ENCODE data around the gene PPP1CB. TPM values are rescaled to one million over a fixed set of nuclear protein-coding genes. Genes with fewer than 3 reads are reported as not detected.

Gene PPP1CB
- total RNA-seq, 1 donor = 170 TPM

DNA sequence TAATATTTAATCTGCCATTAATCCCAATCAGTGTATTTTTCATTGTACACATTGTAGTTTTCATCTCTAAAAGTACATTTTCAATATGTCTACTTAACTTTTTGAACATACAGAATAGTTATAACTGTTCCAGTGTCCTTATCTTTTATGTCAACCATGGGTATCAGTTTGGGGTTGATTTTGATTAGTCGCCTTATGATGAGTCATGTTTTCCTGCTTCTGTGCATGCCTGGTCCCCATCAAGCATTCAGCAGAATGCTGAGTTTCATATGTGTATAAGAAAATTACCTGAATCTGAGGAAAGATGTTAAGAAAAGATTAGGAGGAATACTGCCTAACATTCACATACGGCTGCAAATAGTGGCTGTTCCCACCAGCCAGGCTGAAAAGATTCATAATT lies 76.8 kb downstream of the PPP1CB start:
- no peak overlapping the region for H3K27ac ChIP-seq (ENCODE audit: low read depth, low read length)
- no peak overlapping the region for H3K4me2 ChIP-seq (ENCODE audit: insufficient read depth, low read length)
- H2AFZ ChIP-seq (ENCODE audit: low read length) = no peak overlapping the region
- H3K79me2 ChIP-seq (ENCODE audit: insufficient read depth, low read length) = no peaks in the 10 kb centered on the region
- no peaks in the 10 kb centered on the region for H3K27me3 ChIP-seq (ENCODE audit: insufficient read depth, low read length)
- no peaks in the 10 kb centered on the region for H3K9me3 ChIP-seq (ENCODE audit: low read depth, low read length)
- no peaks in the 10 kb centered on the region for H3K36me3 ChIP-seq (ENCODE audit: insufficient read depth, low read length)
- no peak overlapping the region for H3K4me3 ChIP-seq (ENCODE audit: insufficient read depth, low read length)
- no peaks in the 10 kb centered on the region for H4K20me1 ChIP-seq (ENCODE audit: insufficient read depth, low read length)
- no peaks in the 10 kb centered on the region for H3K4me1 ChIP-seq (ENCODE audit: insufficient read depth, low read length)
- TF ChIP-seq, protein P1, sequence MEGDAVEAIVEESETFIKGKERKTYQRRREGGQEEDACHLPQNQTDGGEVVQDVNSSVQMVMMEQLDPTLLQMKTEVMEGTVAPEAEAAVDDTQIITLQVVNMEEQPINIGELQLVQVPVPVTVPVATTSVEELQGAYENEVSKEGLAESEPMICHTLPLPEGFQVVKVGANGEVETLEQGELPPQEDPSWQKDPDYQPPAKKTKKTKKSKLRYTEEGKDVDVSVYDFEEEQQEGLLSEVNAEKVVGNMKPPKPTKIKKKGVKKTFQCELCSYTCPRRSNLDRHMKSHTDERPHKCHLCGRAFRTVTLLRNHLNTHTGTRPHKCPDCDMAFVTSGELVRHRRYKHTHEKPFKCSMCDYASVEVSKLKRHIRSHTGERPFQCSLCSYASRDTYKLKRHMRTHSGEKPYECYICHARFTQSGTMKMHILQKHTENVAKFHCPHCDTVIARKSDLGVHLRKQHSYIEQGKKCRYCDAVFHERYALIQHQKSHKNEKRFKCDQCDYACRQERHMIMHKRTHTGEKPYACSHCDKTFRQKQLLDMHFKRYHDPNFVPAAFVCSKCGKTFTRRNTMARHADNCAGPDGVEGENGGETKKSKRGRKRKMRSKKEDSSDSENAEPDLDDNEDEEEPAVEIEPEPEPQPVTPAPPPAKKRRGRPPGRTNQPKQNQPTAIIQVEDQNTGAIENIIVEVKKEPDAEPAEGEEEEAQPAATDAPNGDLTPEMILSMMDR (IDR thresholded peaks at IDR 0.05; ENCODE audit: extremely low read depth, low read depth, low read length) = no peak
- DNase-seq (ENCODE audit: insufficient read length, low spot score, missing footprints) = no peak

DNA sequence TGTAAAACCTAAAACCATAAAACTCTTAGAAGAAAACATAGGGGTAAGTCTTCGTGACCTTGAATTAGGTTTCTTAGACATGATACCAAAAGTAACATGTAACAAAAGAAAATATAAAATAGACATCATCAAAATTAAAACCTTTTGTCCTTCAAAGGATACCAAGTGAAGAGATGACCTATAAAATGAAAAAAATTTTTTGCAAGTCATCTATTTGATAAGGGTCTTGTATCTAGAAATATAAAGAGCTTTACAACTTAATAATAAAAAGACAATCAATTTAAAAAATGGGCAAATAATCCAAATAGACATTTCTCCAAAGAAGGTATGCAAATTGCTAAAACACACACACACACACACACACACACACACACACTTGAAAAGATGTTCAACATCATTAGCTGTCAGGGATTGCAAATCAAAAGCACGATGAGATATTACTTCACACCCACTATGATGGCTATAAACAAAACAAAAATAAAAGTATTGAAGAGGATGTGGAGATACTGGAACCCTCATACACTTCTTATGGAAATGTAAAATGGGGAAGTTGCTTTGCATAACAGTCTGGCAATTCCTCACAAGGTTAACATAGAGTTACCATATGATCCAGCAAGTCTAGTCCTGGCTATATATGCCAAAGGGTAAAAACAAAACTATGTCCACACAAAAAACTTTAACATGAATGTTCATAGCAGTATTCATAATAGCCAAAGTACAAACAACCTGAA lies 82.3 kb downstream of the PPP1CB start:
- Histone ChIP-seq H3K9me3 (ENCODE audit: low read depth, low read length) (no peaks in the 10 kb centered on the region), H3K79me2 (ENCODE audit: insufficient read depth, low read length) (no peaks in the 10 kb centered on the region), H3K36me3 (ENCODE audit: insufficient read depth, low read length) (no peaks in the 10 kb centered on the region), H4K20me1 (ENCODE audit: insufficient read depth, low read length) (no peaks in the 10 kb centered on the region), H2AFZ (ENCODE audit: low read length) (no peak overlapping the region), H3K27me3 (ENCODE audit: insufficient read depth, low read length) (no peaks in the 10 kb centered on the region), H3K27ac (ENCODE audit: low read depth, low read length) (no peak overlapping the region), H3K4me3 (ENCODE audit: insufficient read depth, low read length) (no peak overlapping the region), H3K4me1 (ENCODE audit: insufficient read depth, low read length) (peaks cover 2% of the 10 kb centered on the region), H3K4me2 (ENCODE audit: insufficient read depth, low read length) (no peak overlapping the region)
- no peak for DNase-seq (ENCODE audit: insufficient read length, low spot score, missing footprints)
- TF ChIP-seq, protein P1 (IDR thresholded peaks at IDR 0.05; ENCODE audit: extremely low read depth, low read depth, low read length) = no peak

DNA sequence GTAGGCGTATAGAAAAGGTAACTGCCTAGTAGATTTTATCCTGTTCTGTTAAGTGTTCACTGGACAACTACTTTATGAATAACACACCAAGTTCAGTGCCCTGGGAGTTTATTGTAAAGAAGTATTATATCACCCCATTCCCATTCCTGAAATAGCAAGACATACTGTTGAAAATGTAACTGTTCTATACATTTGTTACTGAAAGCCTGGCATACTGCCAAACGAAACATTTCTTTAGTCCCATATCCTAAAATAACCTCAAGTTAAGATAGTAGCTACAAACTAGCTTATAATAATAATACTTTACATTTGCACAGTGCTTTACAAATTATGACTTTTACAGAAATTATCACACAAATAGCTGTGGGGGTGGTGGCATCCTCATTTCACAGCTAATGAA lies 84.2 kb downstream of the PPP1CB start:
- H3K4me2 ChIP-seq (ENCODE audit: insufficient read depth, low read length) = no peak overlapping the region
- H3K27ac ChIP-seq (ENCODE audit: low read depth, low read length) = no peak overlapping the region
- peaks cover 2% of the 10 kb centered on the region for H3K4me1 ChIP-seq (ENCODE audit: insufficient read depth, low read length)
- no peaks in the 10 kb centered on the region for H3K79me2 ChIP-seq (ENCODE audit: insufficient read depth, low read length)
- H2AFZ ChIP-seq (ENCODE audit: low read length) = no peak overlapping the region
- H3K4me3 ChIP-seq (ENCODE audit: insufficient read depth, low read length) = no peak overlapping the region
- no peak for DNase-seq (ENCODE audit: insufficient read length, low spot score, missing footprints)
- H4K20me1 ChIP-seq (ENCODE audit: insufficient read depth, low read length) = no peaks in the 10 kb centered on the region
- TF ChIP-seq, protein P1 (IDR thresholded peaks at IDR 0.05; ENCODE audit: extremely low read depth, low read depth, low read length) = no peak
- H3K27me3 ChIP-seq (ENCODE audit: insufficient read depth, low read length) = no peaks in the 10 kb centered on the region
- no peaks in the 10 kb centered on the region for H3K36me3 ChIP-seq (ENCODE audit: insufficient read depth, low read length)
- no peaks in the 10 kb centered on the region for H3K9me3 ChIP-seq (ENCODE audit: low read depth, low read length)

DNA sequence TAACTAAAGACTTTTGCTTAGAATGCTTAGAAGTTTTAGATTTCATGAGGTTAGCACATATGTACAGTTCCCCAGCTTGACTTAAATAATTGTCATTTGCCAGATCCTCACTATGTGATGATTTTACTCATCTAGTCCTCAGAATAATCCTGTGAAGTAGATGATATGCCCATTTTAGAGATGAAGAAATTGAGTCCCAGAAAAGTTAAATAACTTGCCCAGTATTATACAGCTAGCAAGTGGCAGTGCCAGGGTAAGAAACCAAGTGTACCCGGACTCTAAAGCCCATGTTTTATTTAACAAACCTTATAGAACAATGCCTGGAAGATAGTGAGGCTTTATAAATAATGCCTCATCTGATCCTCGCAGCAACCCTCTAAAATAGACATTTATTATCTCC lies 87.3 kb downstream of the PPP1CB start:
- TF ChIP-seq, protein P1 (IDR thresholded peaks at IDR 0.05; ENCODE audit: extremely low read depth, low read depth, low read length) = no peak
- DNase-seq (ENCODE audit: insufficient read length, low spot score, missing footprints) = no peak
- no peaks in the 10 kb centered on the region for H3K27me3 ChIP-seq (ENCODE audit: insufficient read depth, low read length)
- H4K20me1 ChIP-seq (ENCODE audit: insufficient read depth, low read length) = no peaks in the 10 kb centered on the region
- H3K4me3 ChIP-seq (ENCODE audit: insufficient read depth, low read length) = no peak overlapping the region
- no peaks in the 10 kb centered on the region for H3K79me2 ChIP-seq (ENCODE audit: insufficient read depth, low read length)
- H3K36me3 ChIP-seq (ENCODE audit: insufficient read depth, low read length) = no peaks in the 10 kb centered on the region
- no peak overlapping the region for H3K27ac ChIP-seq (ENCODE audit: low read depth, low read length)
- H3K4me2 ChIP-seq (ENCODE audit: insufficient read depth, low read length) = no peak overlapping the region
- H2AFZ ChIP-seq (ENCODE audit: low read length) = no peak overlapping the region
- no peaks in the 10 kb centered on the region for H3K9me3 ChIP-seq (ENCODE audit: low read depth, low read length)
- H3K4me1 ChIP-seq (ENCODE audit: insufficient read depth, low read length) = peaks cover 2% of the 10 kb centered on the region

Measured in osteoblast (primary cell).